SU-DHL-6 (cell line): ENCODE measurements around the gene PBX1.

Experiments used
- H2AFZ ChIP-seq: fragments of 200-600 bp; sonication (generic); 2 replicates; pipeline ENCODE4 v1.6.1; 2014; ENCODE audit warnings: low read depth, mild to moderate bottlenecking, moderate library complexity, mixed read lengths, antibody characterized with exemption, low read length; ENCODE audit not compliant: severe bottlenecking
- H3F3A ChIP-seq: fragments of 200-600 bp; shearing (Covaris generic); 2 replicates; pipeline ENCODE4 v1.6.0; 2016; ENCODE audit warnings: antibody characterized with exemption, mild to moderate bottlenecking; ENCODE audit not compliant: insufficient read depth
- H3K27ac ChIP-seq: fragments of 200-600 bp; sonication (generic); 2 replicates; pipeline ENCODE4 v1.5.1; 2016; ENCODE audit warnings: low read depth, mild to moderate bottlenecking, low read length, moderate library complexity, mixed read lengths
- H3K27me3 ChIP-seq: fragments of 200-600 bp; sonication (generic), shearing (Covaris generic); 2 replicates; pipeline ENCODE4 v1.6.0; 2014; ENCODE audit warnings: mild to moderate bottlenecking, low read length
- H3K36me3 ChIP-seq: fragments of 200-600 bp; sonication (generic); 2 replicates; pipeline ENCODE4 v1.6.1; 2014; ENCODE audit warnings: mild to moderate bottlenecking, low read length, mixed read lengths
- H3K4me2 ChIP-seq: fragments of 300-600, 200-600 bp; shearing (Covaris generic), sonication (generic); 2 replicates; pipeline ENCODE4 v1.6.0; 2014; ENCODE audit warnings: low read length, low read depth, mild to moderate bottlenecking; ENCODE audit not compliant: poor library complexity, severe bottlenecking
- H3K4me3 ChIP-seq: fragments of 200-600 bp; sonication (generic); 2 replicates; pipeline ENCODE4 v1.5.1; 2014; ENCODE audit warnings: antibody characterized with exemption, low read length, mild to moderate bottlenecking, mixed read lengths; ENCODE audit not compliant: insufficient read depth, poor library complexity, severe bottlenecking
- H3K79me2 ChIP-seq: fragments of 200-600 bp; sonication (generic); 2 replicates; pipeline ENCODE4 v1.6.1; 2014; ENCODE audit warnings: mild to moderate bottlenecking, low read length, moderate library complexity; ENCODE audit not compliant: insufficient read depth
- H3K9ac ChIP-seq: fragments of 200-600 bp; sonication (generic); 2 replicates; pipeline ENCODE4 v1.7.0; 2014; ENCODE audit warnings: mild to moderate bottlenecking, low read length
- H3K9me2 ChIP-seq: fragments of 200-600 bp; sonication (generic); replicated peaks from 2 replicates; pipeline ENCODE4 v1.6.1; 2014; ENCODE audit warnings: low read length; ENCODE audit not compliant: insufficient read depth
- H3K9me3 ChIP-seq: fragments of 200-600 bp; sonication (generic); 2 replicates; pipeline ENCODE4 v1.6.1; 2014; ENCODE audit warnings: low read length, mixed read lengths; ENCODE audit not compliant: insufficient read depth
- H4K20me1 ChIP-seq: fragments of 200-600 bp; sonication (generic); 2 replicates; pipeline ENCODE4 v1.6.1; 2014; ENCODE audit warnings: low read depth, mild to moderate bottlenecking, antibody characterized with exemption, low read length, moderate library complexity, mixed read lengths
- CTCF ChIP-seq: fragments of 200-600 bp; sonication (generic); IDR thresholded peaks from one replicate; pipeline ENCODE4 v1.5.1; 2017; ENCODE audit warnings: antibody characterized with exemption, mild to moderate bottlenecking, low read length, moderate library complexity; ENCODE audit not compliant: insufficient read depth, poor library complexity, severe bottlenecking
- EZH2phosphoT487 ChIP-seq: fragments of 200-600 bp; sonication (generic), shearing (Covaris generic); conservative IDR thresholded peaks from 2 replicates; pipeline ENCODE4 v1.6.1; 2018; ENCODE audit warnings: mild to moderate bottlenecking, antibody characterized with exemption, low read length, moderate library complexity, mixed read lengths

Gene PBX1

GRCh38 chr1:164895026-164895912 lies 336.3 kb downstream of the PBX1 start:
- Histone ChIP-seq H3K4me3 (no peak overlapping the region), H3K27ac (no peak overlapping the region), H3K9me3 (no peaks in the 10 kb centered on the region), H3K4me2 (no peak overlapping the region), H4K20me1 (no peaks in the 10 kb centered on the region), H3F3A (no peaks in the 10 kb centered on the region), H3K9ac (no peak overlapping the region), H3K9me2 (no peaks in the 10 kb centered on the region), H3K27me3 (no peaks in the 10 kb centered on the region), H2AFZ (no peak overlapping the region), H3K36me3 (no peaks in the 10 kb centered on the region), H3K79me2 (no peaks in the 10 kb centered on the region)
- TF ChIP-seq CTCF (no peak), EZH2phosphoT487 (no peak)

- no peaks in the 10 kb centered on the region for H3F3A ChIP-seq
- H3K9ac ChIP-seq, result no peak overlapping the region
- H3K27ac ChIP-seq, result no peak overlapping the region
- no peaks in the 10 kb centered on the region for H3K27me3 ChIP-seq
- TF ChIP-seq CTCF (no peak), EZH2phosphoT487 (no peak)
- no peak overlapping the region for H2AFZ ChIP-seq
- no peaks in the 10 kb centered on the region for H3K36me3 ChIP-seq
- no peak overlapping the region for H3K4me3 ChIP-seq
- H3K79me2 ChIP-seq, result no peaks in the 10 kb centered on the region
- H3K9me2 ChIP-seq, result no peaks in the 10 kb centered on the region
- no peaks in the 10 kb centered on the region for H3K9me3 ChIP-seq
- no peaks in the 10 kb centered on the region for H4K20me1 ChIP-seq
- no peak overlapping the region for H3K4me2 ChIP-seq
Measured at GRCh38 chr1:164901031-164901430, 342.0 kb downstream of the PBX1 start.
